ENCODE data around the gene RAB3C.

RAB3C gene

GRCh38 chr5:58722160-58722559 lies 139.3 kb downstream of the RAB3C start:
- TF ChIP-seq CTCF (IDR thresholded peaks at IDR 0.05; ENCODE audit: low read depth, low read length), result no peak
- DNase-seq (ENCODE audit: extremely low read depth, low read depth), result no peak

DNA sequence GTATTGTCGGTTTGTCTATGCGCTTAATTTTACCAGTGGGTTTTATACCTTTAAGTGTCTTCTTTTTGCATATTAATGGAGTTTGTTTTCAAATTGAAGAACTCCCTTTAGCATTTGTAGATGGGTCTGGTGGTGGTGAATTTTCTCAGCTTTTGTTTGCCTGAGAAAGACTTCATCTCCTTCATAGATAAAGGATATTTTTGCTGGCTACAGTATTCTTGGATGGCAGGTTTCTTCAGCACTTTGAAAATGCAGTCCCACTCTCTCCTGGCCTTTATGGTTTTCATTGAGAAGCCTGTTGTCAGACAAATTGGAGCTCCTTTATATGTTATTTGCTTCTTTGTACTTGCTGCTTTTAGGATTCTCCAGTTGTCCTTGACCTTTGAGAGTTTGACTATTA lies 142.1 kb downstream of the RAB3C start:
- no peak for DNase-seq (ENCODE audit: extremely low read depth, low read depth)
- no peak for TF ChIP-seq CTCF (IDR thresholded peaks at IDR 0.05; ENCODE audit: low read depth, low read length)

GRCh38 chr5:58731641-58732040 lies 148.8 kb downstream of the RAB3C start:
- no peak for TF ChIP-seq CTCF (IDR thresholded peaks at IDR 0.05; ENCODE audit: low read depth, low read length)
- DNase-seq (ENCODE audit: extremely low read depth, low read depth), result no peak

DNA sequence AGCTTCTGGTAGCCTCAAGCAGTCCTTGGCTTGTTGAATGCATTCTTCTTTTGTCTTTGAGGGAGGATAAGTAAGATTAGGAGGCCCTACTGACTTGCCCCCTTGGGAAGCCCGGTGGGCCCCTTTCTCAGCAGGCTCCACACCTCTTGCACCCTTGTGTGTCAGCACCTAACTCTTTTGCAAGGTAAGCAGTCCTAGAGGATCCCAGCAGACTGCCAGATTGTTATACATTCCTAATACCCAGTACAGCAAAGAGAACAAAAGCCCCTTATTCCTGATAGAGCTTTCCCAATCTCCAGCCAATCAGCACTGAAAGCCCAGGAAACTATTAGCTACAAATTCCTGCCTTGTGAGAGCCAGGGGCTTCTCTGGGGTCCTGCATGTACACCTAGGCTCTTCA lies 152.8 kb downstream of the RAB3C start:
- DNase-seq (ENCODE audit: extremely low read depth, low read depth), result no peak
- no peak for TF ChIP-seq CTCF (IDR thresholded peaks at IDR 0.05; ENCODE audit: low read depth, low read length)

DNA sequence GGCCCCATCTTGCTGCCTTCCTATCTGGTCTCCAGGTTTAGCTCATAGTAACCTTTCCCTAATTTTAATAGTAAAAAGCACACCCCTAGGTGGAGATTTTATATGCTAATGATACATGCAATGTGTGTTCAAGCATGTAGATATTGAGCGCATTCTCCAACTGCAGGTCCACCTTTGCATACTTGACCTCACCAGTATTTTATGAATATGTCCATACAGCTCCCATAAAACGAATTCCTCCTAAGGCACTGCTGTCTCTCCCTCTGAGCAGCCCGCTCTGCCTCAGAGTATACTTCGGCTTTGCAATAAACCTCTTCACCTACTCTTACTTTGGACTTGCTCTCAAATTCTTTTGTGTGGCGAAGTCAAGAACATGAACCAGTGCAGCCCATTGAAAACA lies 153.3 kb downstream of the RAB3C start:
- TF ChIP-seq CTCF (IDR thresholded peaks at IDR 0.05; ENCODE audit: low read depth, low read length), result no peak
- DNase-seq (ENCODE audit: extremely low read depth, low read depth), result no peak

GRCh38 chr5:58737671-58738070 lies 154.8 kb downstream of the RAB3C start:
- no peak for DNase-seq (ENCODE audit: extremely low read depth, low read depth)

DNA sequence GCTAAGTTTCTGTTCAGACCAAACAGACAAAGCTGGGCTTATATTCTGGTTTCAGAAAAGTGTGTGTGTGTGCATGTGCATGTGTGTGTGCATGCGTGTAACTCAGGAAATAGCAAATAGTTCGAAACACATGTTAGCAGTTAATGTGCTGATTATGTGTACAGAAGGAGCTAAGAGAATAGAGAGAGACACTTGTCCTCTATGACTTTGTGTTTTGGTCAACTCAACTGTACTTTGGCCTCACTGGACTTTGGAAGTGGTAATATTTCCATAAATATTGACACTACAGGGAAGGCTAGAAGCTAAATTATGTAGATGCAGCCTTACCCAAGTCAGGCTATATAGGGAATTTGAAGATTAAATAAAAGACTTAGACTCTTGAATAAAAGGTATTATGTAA lies 155.5 kb downstream of the RAB3C start:
- no peak for TF ChIP-seq CTCF (IDR thresholded peaks at IDR 0.05; ENCODE audit: low read depth, low read length)
- no peak for DNase-seq (ENCODE audit: extremely low read depth, low read depth)

More at GRCh38 chr5:58737671-58738070, 154.8 kb downstream of the RAB3C start:
- no peak for TF ChIP-seq CTCF (IDR thresholded peaks at IDR 0.05; ENCODE audit: low read depth, low read length)

All from AG09319 (cell line).